ENCODE measurements around the gene TMEM14A. TPM values are rescaled to one million over a fixed set of nuclear protein-coding genes. Genes with fewer than 3 reads are reported as not detected.
A peak's percentile ranks its signal among the peaks of the same experiment; 100 is the strongest.

Gene TMEM14A
- total and polyA plus RNA-seq, 9 of the 15 experiments (the other 6 are each of a cell fraction or from before 2014, with no cell fraction given) = 3.5 to 43.3 (median 8.5) TPM

GRCh38 chr6:52670502-52671409, at the start of gene TMEM14A (continued):
- TF ChIP-seq TBP (optimal IDR thresholded peaks at IDR 0.05; ENCODE audit: low read depth, low read length) (peak; percentile 50), RBBP5 (IDR thresholded peaks at IDR 0.05; ENCODE audit: borderline replicate concordance, insufficient read depth, low read length, poor library complexity, severe bottlenecking) (peak; percentile 27), MLX (CRISPR knock-in tag; conservative IDR thresholded peaks at IDR 0.05) (no peak), TAF9B (IDR thresholded peaks at IDR 0.05; ENCODE audit: partially characterized antibody) (no peak), MNT (conservative IDR thresholded peaks at IDR 0.05) (peak in 1 of 2 experiments; percentile 37; a peak in 2 of 4 replicates), TBL1XR1 (IDR thresholded peaks at IDR 0.05; ENCODE audit: low read length in 2 of 2) (no peak), HNRNPLL (IDR thresholded peaks at IDR 0.05; ENCODE audit: low read depth, low read length, poor library complexity, severe bottlenecking) (peak; percentile 58), ZEB2 (IDR thresholded peaks at IDR 0.05) (peak; percentile 82), ZBTB7A (IDR thresholded peaks at IDR 0.05; ENCODE audit: borderline replicate concordance, control insufficient read depth, low read depth, low read length) (peak; percentile 44; the same call in 1 of the 2 replicates), ARID4B (CRISPR knock-in tag; IDR thresholded peaks at IDR 0.05) (peak; percentile 31; the same call in 1 of the 2 replicates), SP1 (CRISPR knock-in tag; IDR thresholded peaks at IDR 0.05) (0 out of 2 replicates have a peak, but pooled peaks have one; percentile 60), KDM2B (CRISPR knock-in tag; IDR thresholded peaks at IDR 0.05) (peak; percentile 91; the same call in 1 of the 2 replicates), ERF (CRISPR knock-in tag; IDR thresholded peaks at IDR 0.05) (no peak), E2F6 (IDR thresholded peaks at IDR 0.05; ENCODE audit: borderline replicate concordance in 1 of 2, extremely low read depth in 1 of 2, insufficient read depth in 1 of 2, insufficient read length in 1 of 2, low read depth in 1 of 2, low read length in 1 of 2, poor library complexity in 1 of 2, severe bottlenecking in 1 of 2) (peak; percentile 70)

Data from K562 (cell line).